Parathyroid adenoma (tissue), 2 donors: ENCODE results near the gene STMN3.
"Not testable (repeated sequence)": the region's sequence is repeated elsewhere in the genome, so short reads cannot be mapped to it uniquely, and the experiment has no call there.

Experiments
- H2AFZ ChIP-seq: fragments of 300-600 bp; sonication (generic); one replicate; pipeline ENCODE4 v1.7.0; 2017; ENCODE audit warnings: antibody characterized with exemption, mild to moderate bottlenecking
- H3K27ac ChIP-seq: fragments of 300-600 bp; sonication (generic); one replicate; pipeline ENCODE4 v1.7.0; 2017
- H3K27me3 ChIP-seq: fragments of 300-600 bp; sonication (generic); one replicate; pipeline ENCODE4 v1.7.0; 2017; ENCODE audit warnings: low read length; ENCODE audit not compliant: control insufficient read depth, insufficient read depth
- H3K36me3 ChIP-seq: fragments of 300-600 bp; sonication (generic); one replicate; pipeline ENCODE4 v1.7.0; 2017; ENCODE audit warnings: low read length; ENCODE audit not compliant: control insufficient read depth, insufficient read depth
- H3K4me1 ChIP-seq: fragments of 300-600 bp; sonication (generic); one replicate; pipeline ENCODE4 v1.7.0; 2017; ENCODE audit warnings: control low read depth
- H3K4me2 ChIP-seq: fragments of 300-600 bp; sonication (generic); one replicate; pipeline ENCODE4 v1.7.0; 2017; ENCODE audit warnings: low read length
- H3K4me3 ChIP-seq: fragments of 300-600 bp; sonication (generic); one replicate; pipeline ENCODE4 v1.7.0; 2017; ENCODE audit warnings: low read depth, low read length
- H3K79me2 ChIP-seq: fragments of 300-600 bp; sonication (generic); one replicate; pipeline ENCODE4 v1.7.0; 2017; ENCODE audit warnings: control low read depth
- H3K9ac ChIP-seq: fragments of 300-600 bp; sonication (generic); one replicate; pipeline ENCODE4 v1.7.0; 2017; ENCODE audit warnings: mild to moderate bottlenecking
- H3K9me3 ChIP-seq: fragments of 300-600 bp; sonication (generic); one replicate; pipeline ENCODE4 v1.7.0; 2017; ENCODE audit warnings: low read length; ENCODE audit not compliant: control insufficient read depth
- TF ChIP-seq, protein P1 (sequence below): fragments of 300-600 bp; sonication (generic); IDR thresholded peaks from one replicate; pipeline ENCODE4 v1.7.0; 2017; ENCODE audit warnings: antibody characterized with exemption, mild to moderate bottlenecking
- donor health status: primary hyperparathyroidism.

Gene STMN3

GRCh38 chr20:63675681-63676368, 22.6 kb upstream of the STMN3 start:
- Histone ChIP-seq H3K4me2 (no peak overlapping the region), H3K36me3 (no peaks in the 10 kb centered on the region), H3K4me3 (no peak overlapping the region), H2AFZ (no peak overlapping the region), H3K9me3 (no peaks in the 10 kb centered on the region), H3K27me3 (no peaks in the 10 kb centered on the region), H3K4me1 (no peaks in the 10 kb centered on the region), H3K9ac (no peak overlapping the region), H3K27ac (no peak overlapping the region), H3K79me2 (no peaks in the 10 kb centered on the region)
- TF ChIP-seq, protein P1, sequence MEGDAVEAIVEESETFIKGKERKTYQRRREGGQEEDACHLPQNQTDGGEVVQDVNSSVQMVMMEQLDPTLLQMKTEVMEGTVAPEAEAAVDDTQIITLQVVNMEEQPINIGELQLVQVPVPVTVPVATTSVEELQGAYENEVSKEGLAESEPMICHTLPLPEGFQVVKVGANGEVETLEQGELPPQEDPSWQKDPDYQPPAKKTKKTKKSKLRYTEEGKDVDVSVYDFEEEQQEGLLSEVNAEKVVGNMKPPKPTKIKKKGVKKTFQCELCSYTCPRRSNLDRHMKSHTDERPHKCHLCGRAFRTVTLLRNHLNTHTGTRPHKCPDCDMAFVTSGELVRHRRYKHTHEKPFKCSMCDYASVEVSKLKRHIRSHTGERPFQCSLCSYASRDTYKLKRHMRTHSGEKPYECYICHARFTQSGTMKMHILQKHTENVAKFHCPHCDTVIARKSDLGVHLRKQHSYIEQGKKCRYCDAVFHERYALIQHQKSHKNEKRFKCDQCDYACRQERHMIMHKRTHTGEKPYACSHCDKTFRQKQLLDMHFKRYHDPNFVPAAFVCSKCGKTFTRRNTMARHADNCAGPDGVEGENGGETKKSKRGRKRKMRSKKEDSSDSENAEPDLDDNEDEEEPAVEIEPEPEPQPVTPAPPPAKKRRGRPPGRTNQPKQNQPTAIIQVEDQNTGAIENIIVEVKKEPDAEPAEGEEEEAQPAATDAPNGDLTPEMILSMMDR = no peak

GRCh38 chr20:63673951-63674350, 20.7 kb upstream of the STMN3 start:
- no peak overlapping the region for H3K4me2 ChIP-seq
- H3K27me3 ChIP-seq = no peaks in the 10 kb centered on the region
- TF ChIP-seq, protein P1 = no peak
- no peak overlapping the region for H3K27ac ChIP-seq
- H3K36me3 ChIP-seq = no peaks in the 10 kb centered on the region
- no peak overlapping the region for H3K9ac ChIP-seq
- no peaks in the 10 kb centered on the region for H3K9me3 ChIP-seq
- H3K4me1 ChIP-seq = no peaks in the 10 kb centered on the region
- H3K79me2 ChIP-seq = no peaks in the 10 kb centered on the region
- H2AFZ ChIP-seq = no peak overlapping the region
- H3K4me3 ChIP-seq = no peak overlapping the region

DNA sequence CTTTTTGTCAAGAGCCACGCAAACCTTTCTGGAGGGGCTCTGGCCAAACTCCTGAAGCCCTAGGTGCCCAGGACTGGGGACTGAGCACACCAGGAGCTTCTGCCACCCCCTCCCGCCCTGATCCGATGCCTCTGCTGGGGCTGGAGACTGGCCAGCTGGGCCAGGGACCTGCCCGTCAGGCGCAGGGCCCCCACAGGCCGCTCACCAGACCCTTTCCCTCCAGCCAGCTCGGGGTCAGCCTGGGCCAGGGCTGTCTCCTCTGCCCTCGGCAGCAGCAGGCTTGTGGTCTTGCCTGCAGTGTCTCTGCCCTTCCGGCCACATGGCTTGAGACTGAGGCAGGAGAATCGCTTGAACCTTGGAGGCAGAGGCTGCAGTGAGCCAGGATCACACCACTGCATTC, 19.4 kb upstream of the STMN3 start:
- Histone ChIP-seq H3K4me2 (no peak overlapping the region), H2AFZ (no peak overlapping the region), H3K36me3 (no peaks in the 10 kb centered on the region), H3K4me3 (no peak overlapping the region), H3K27ac (no peak overlapping the region), H3K27me3 (no peaks in the 10 kb centered on the region), H3K79me2 (no peaks in the 10 kb centered on the region), H3K9me3 (no peaks in the 10 kb centered on the region), H3K9ac (no peak overlapping the region), H3K4me1 (no peaks in the 10 kb centered on the region)
- TF ChIP-seq, protein P1 = no peak

DNA sequence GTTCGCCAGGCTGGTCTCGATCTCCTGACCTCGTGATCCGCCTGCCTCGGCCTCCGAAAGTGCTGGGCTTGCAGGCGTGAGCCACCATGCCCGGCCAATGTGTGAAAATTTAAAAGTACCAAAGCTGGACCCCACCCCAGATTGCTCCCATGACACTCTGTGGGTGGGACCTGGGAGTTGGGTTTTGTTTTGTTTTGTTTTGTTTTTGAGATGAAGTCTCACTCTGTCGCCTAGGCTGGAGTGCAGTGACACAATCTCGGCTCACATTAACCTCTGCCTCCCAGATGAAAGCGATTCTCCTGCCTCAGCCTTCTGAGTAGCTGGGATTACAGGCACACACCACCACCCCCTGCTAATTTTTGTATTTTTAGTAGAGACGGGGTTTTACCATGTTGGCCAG, 18.5 kb upstream of the STMN3 start:
- H3K4me3 ChIP-seq, H3K36me3 ChIP-seq, H3K4me1 ChIP-seq, H3K27me3 ChIP-seq, H3K9me3 ChIP-seq, H3K79me2 ChIP-seq, H3K27ac ChIP-seq, H3K4me2 ChIP-seq, H2AFZ ChIP-seq, H3K9ac ChIP-seq: not testable (repeated sequence)

GRCh38 chr20:63668351-63668750, 15.1 kb upstream of the STMN3 start:
- no peaks in the 10 kb centered on the region for H3K9me3 ChIP-seq
- H3K27me3 ChIP-seq = no peaks in the 10 kb centered on the region
- H3K9ac ChIP-seq = no peak overlapping the region
- TF ChIP-seq, protein P1 = no peak
- no peak overlapping the region for H2AFZ ChIP-seq
- H3K4me3 ChIP-seq = no peak overlapping the region
- no peak overlapping the region for H3K4me2 ChIP-seq
- no peak overlapping the region for H3K27ac ChIP-seq
- H3K4me1 ChIP-seq = no peaks in the 10 kb centered on the region
- H3K79me2 ChIP-seq = peaks cover 4% of the 10 kb centered on the region
- no peaks in the 10 kb centered on the region for H3K36me3 ChIP-seq
